Mesenchymal stem cell (in vitro differentiated cells and primary cell): ENCODE measurements around the gene PLCL1.

Experiments used
- DNase-seq: peaks from one replicate; pipeline ENCODE4 v3.0.0-alpha.2; 2013
- H2AFZ ChIP-seq: one replicate; pipeline ENCODE4 v1.6.1; 2013; ENCODE audit warnings: low read depth, mild to moderate bottlenecking, control low read depth, inconsistent platforms, low read length, moderate library complexity
- H2AK5ac ChIP-seq: 2 replicates; pipeline ENCODE4 v1.6.1; 2013; ENCODE audit warnings: low read length, moderate library complexity, mild to moderate bottlenecking, inconsistent platforms; ENCODE audit not compliant: severe bottlenecking
- H2BK120ac ChIP-seq: one replicate; pipeline ENCODE4 v1.6.1; 2013; ENCODE audit warnings: low read depth, mild to moderate bottlenecking, inconsistent platforms, low read length, moderate library complexity
- H2BK12ac ChIP-seq, 2 experiments: one replicate each; pipeline ENCODE4 v1.6.1; 2013; ENCODE audit warnings: inconsistent platforms in 2 of 2, low read length in 2 of 2, mild to moderate bottlenecking in 2 of 2, moderate library complexity in 2 of 2, control low read depth in 1 of 2
- H2BK15ac ChIP-seq: one replicate; pipeline ENCODE4 v1.6.1; 2013; ENCODE audit warnings: mild to moderate bottlenecking, low read depth, inconsistent platforms; ENCODE audit not compliant: poor library complexity, severe bottlenecking
- H2BK5ac ChIP-seq: 2 replicates; pipeline ENCODE4 v1.6.1; 2013; ENCODE audit warnings: low read depth, mild to moderate bottlenecking, low read length, control low read depth, inconsistent platforms; ENCODE audit not compliant: poor library complexity, severe bottlenecking
- H3K14ac ChIP-seq, 2 experiments: one replicate each; pipeline ENCODE4 v1.6.1; 2013; ENCODE audit warnings: inconsistent platforms in 2 of 2, low read length in 2 of 2, control low read depth in 1 of 2, mild to moderate bottlenecking in 1 of 2, moderate library complexity in 1 of 2
- H3K18ac ChIP-seq, 2 experiments: one replicate each; pipeline ENCODE4 v1.6.1; 2013; ENCODE audit warnings: inconsistent platforms in 2 of 2, low read length in 2 of 2, control low read depth in 1 of 2, low read depth in 1 of 2, mild to moderate bottlenecking in 1 of 2
- H3K23ac ChIP-seq, 2 experiments: one replicate each; pipeline ENCODE4 v1.6.1; 2013; ENCODE audit warnings: inconsistent platforms in 2 of 2, low read length in 2 of 2, mild to moderate bottlenecking in 2 of 2, moderate library complexity in 2 of 2, control low read depth in 1 of 2
- H3K27ac ChIP-seq: 2 replicates; pipeline ENCODE4 v1.5.1; 2013; ENCODE audit warnings: mild to moderate bottlenecking, moderate library complexity, low read length, control low read depth, inconsistent platforms; ENCODE audit not compliant: poor library complexity, severe bottlenecking
- H3K27me3 ChIP-seq, 2 experiments: 2 replicates each; pipeline versions ENCODE4 v1.6.1 to v1.7.0; 2013; ENCODE audit warnings: low read length in 2 of 2, mild to moderate bottlenecking in 2 of 2, moderate library complexity in 2 of 2, control low read depth in 1 of 2, inconsistent platforms in 1 of 2; ENCODE audit not compliant: control insufficient read depth in 1 of 2, insufficient read depth in 1 of 2
- H3K36me3 ChIP-seq, 2 experiments: 2 replicates each; pipeline versions ENCODE4 v1.6.1 to v1.7.0; 2013; ENCODE audit warnings: low read length in 2 of 2, control low read depth in 1 of 2, inconsistent platforms in 1 of 2, low read depth in 1 of 2, mild to moderate bottlenecking in 1 of 2; ENCODE audit not compliant: insufficient read depth in 2 of 2, control insufficient read depth in 1 of 2
- H3K4ac ChIP-seq, 2 experiments: one replicate each; pipeline ENCODE4 v1.6.1; 2013; ENCODE audit warnings: inconsistent platforms in 2 of 2, low read length in 2 of 2, mild to moderate bottlenecking in 2 of 2, moderate library complexity in 2 of 2, control low read depth in 1 of 2, low read depth in 1 of 2
- H3K4me1 ChIP-seq: 2 replicates; pipeline ENCODE4 v1.6.1; 2013; ENCODE audit warnings: low read depth, low read length, control low read depth; ENCODE audit not compliant: control insufficient read depth, insufficient read depth
- H3K4me2 ChIP-seq: 2 replicates; pipeline ENCODE4 v1.6.1; 2013; ENCODE audit warnings: low read length, mild to moderate bottlenecking, inconsistent platforms; ENCODE audit not compliant: poor library complexity, severe bottlenecking
- H3K4me3 ChIP-seq, 2 experiments: 2 replicates each; pipeline versions ENCODE4 v1.5.1 to v1.7.0; 2013; ENCODE audit warnings: low read length in 2 of 2, mild to moderate bottlenecking in 2 of 2, control low read depth in 1 of 2, low read depth in 1 of 2; ENCODE audit not compliant: insufficient read depth in 1 of 2
- H3K79me1 ChIP-seq: replicated peaks from 2 replicates; pipeline ENCODE4 v1.6.1; 2013; ENCODE audit warnings: mild to moderate bottlenecking, control low read depth, low read length, inconsistent platforms; ENCODE audit not compliant: poor library complexity, severe bottlenecking
- H3K9ac ChIP-seq: 2 replicates; pipeline ENCODE4 v1.7.0; 2013; ENCODE audit warnings: mild to moderate bottlenecking, low read length, moderate library complexity
- H3K9me3 ChIP-seq: 2 replicates; pipeline ENCODE4 v1.7.0; 2013; ENCODE audit warnings: mild to moderate bottlenecking, low read length; ENCODE audit not compliant: control insufficient read depth
- H4K8ac ChIP-seq: one replicate; pipeline ENCODE4 v1.6.1; 2013; ENCODE audit warnings: inconsistent platforms, mild to moderate bottlenecking, low read length, moderate library complexity
- H4K91ac ChIP-seq: one replicate; pipeline ENCODE4 v1.6.1; 2013; ENCODE audit warnings: mild to moderate bottlenecking, low read length, inconsistent platforms
- WGBS: methylation state at CpG from one replicate; pipeline ENCODE4 v1.1.7; 2013; ENCODE audit warnings: mixed read lengths; 5-methylcytosine and 5-hydroxymethylcytosine counted together

Gene PLCL1

DNA sequence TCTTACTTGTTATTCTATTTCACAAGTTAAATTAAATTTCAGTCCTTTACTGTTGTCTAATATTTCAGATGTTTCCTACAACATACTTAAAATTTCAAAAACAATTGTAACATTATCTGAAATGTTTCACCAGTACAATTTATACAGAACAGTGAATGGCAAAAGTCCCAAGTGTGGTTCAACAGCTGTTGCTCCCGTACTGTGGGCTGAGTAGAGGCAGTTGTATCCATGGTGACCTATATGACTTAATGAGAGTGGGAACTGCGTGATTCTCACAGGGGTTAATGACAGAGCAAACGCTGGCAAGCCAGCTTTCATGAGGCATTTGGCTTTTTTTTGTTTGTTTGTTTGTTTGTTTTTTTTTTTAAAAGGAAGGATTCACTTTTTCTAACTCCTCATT, 5.3 kb upstream of the PLCL1 start:
- Histone ChIP-seq H3K9ac (no peak overlapping the region), H3K27me3 (peaks cover 0 to 30% of the 10 kb centered on the region in 2 experiments), H2AK5ac (no peak overlapping the region), H3K4me3 (no peak overlapping the region), H2AFZ (no peak overlapping the region), H3K18ac (no peak overlapping the region), H3K36me3 (no peaks in the 10 kb centered on the region), H2BK12ac (no peak overlapping the region), H2BK5ac (no peak overlapping the region), H4K8ac (no peak overlapping the region), H2BK120ac (no peak overlapping the region), H3K9me3 (no peaks in the 10 kb centered on the region), H3K4ac (no peak overlapping the region), H2BK15ac (no peak overlapping the region), H3K4me2 (no peak overlapping the region), H3K4me1 (peaks cover 2% of the 10 kb centered on the region), H4K91ac (no peak overlapping the region), H3K79me1 (no peaks in the 10 kb centered on the region), H3K14ac (no peak overlapping the region), H3K27ac (no peak overlapping the region), H3K23ac (peak overlapping the region in 1 of 2 experiments; percentile 96)
- 40% methylated on average over 3 of the region's 3 CpGs for WGBS
- no peak for DNase-seq

DNA sequence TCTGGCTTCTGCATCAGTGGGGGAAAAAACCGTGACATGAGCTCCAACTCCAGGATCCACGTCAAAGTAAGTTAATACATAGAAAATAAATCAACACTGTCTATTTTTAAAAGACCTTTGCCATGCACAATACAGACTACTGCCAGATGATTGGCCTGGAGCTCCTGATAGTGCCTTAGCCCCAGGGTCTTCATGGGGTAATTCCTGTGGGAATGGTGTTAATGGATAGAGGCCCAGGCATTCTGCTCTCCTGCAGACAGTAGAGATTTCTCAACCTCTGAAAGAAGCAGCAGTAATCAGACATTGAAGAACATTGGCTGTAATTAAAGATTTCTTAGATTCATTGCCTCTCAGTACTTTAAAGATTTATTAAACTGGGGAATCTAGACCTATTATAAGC, 4.3 kb upstream of the PLCL1 start:
- no peak overlapping the region for H2BK120ac ChIP-seq
- H3K9ac ChIP-seq = no peak overlapping the region
- 89% methylated on average over 2 of the region's 2 CpGs for WGBS
- no peaks in the 10 kb centered on the region for H3K36me3 ChIP-seq
- no peaks in the 10 kb centered on the region for H3K79me1 ChIP-seq
- H2BK15ac ChIP-seq = no peak overlapping the region
- H2AK5ac ChIP-seq = no peak overlapping the region
- H2AFZ ChIP-seq = no peak overlapping the region
- H4K8ac ChIP-seq = no peak overlapping the region
- no peak overlapping the region for H3K4me2 ChIP-seq
- no peaks in the 10 kb centered on the region for H3K9me3 ChIP-seq
- no peak overlapping the region for H3K23ac ChIP-seq
- H2BK5ac ChIP-seq = no peak overlapping the region
- H4K91ac ChIP-seq = no peak overlapping the region
- no peak overlapping the region for H3K4ac ChIP-seq
- H3K27ac ChIP-seq = no peak overlapping the region
- peaks cover 6% of the 10 kb centered on the region for H3K4me1 ChIP-seq
- no peak overlapping the region for H3K4me3 ChIP-seq
- H2BK12ac ChIP-seq = no peak overlapping the region
- H3K27me3 ChIP-seq = peaks cover 0 to 26% of the 10 kb centered on the region in 2 experiments
- DNase-seq = no peak
- H3K18ac ChIP-seq = no peak overlapping the region
- H3K14ac ChIP-seq = no peak overlapping the region

DNA sequence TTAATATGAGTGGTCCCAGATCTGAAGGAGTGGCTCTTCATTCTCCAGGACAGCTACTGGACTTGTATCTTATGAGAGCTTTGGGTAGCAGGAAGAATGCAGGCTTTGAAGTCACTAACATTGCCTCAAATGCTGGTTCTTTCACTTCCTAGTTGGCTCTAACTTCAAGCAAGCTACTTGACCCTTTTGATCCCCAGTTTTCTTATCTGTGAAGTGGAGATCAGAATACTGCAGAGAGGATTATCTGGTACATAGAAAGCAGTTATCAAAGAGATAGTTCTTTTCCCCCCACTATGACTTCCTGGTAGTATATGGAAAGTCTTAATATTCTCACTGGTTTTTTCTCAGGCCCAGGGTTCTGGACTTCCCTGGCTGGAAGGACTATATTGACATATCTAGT, 3.4 kb upstream of the PLCL1 start:
- Histone ChIP-seq H3K36me3 (no peaks in the 10 kb centered on the region), H3K23ac (no peak overlapping the region), H3K27ac (no peak overlapping the region), H2AK5ac (no peak overlapping the region), H3K9me3 (no peaks in the 10 kb centered on the region), H3K9ac (no peak overlapping the region), H2AFZ (no peak overlapping the region), H3K4me1 (peaks cover 8% of the 10 kb centered on the region), H3K14ac (no peak overlapping the region), H3K79me1 (no peaks in the 10 kb centered on the region), H2BK120ac (no peak overlapping the region), H3K18ac (no peak overlapping the region), H3K4me2 (no peak overlapping the region), H3K4me3 (no peak overlapping the region), H2BK5ac (no peak overlapping the region), H3K27me3 (peaks cover 0 to 36% of the 10 kb centered on the region in 2 experiments), H2BK15ac (no peak overlapping the region), H3K4ac (no peak overlapping the region), H4K8ac (no peak overlapping the region), H4K91ac (no peak overlapping the region), H2BK12ac (no peak overlapping the region)
- no peak for DNase-seq

DNA sequence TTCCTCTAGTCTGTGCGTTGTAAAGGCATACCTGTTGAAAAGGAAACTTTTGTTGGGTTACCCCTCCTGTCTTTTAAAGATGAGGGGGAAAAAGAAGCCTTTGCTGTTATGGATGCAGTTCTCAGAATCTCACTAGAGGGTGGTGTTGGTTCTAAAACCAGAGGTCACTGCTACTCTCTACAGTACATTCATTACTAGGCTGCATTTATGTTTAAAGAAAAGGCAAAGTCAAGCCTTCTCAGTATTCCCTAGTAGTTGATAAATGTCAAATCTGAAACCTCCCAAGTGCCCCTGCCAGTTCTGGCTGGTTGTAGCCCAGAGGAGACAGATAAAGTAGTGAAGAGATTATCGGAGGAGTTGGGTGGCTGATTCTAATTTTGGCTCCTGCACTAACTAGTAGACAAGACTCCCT, 1.4 kb upstream of the PLCL1 start:
- Histone ChIP-seq H2AFZ (no peak overlapping the region), H4K8ac (no peak overlapping the region), H4K91ac (no peak overlapping the region), H3K27ac (no peak overlapping the region), H2BK15ac (no peak overlapping the region), H3K79me1 (no peaks in the 10 kb centered on the region), H2AK5ac (no peak overlapping the region), H3K36me3 (no peaks in the 10 kb centered on the region), H3K4me3 (no peak overlapping the region), H2BK5ac (no peak overlapping the region), H3K23ac (no peak overlapping the region), H3K4me1 (peaks cover 8% of the 10 kb centered on the region), H3K27me3 (peaks cover 0 to 44% of the 10 kb centered on the region in 2 experiments), H3K4ac (no peak overlapping the region), H3K9ac (no peak overlapping the region), H3K14ac (no peak overlapping the region), H3K18ac (no peak overlapping the region), H2BK12ac (no peak overlapping the region), H2BK120ac (no peak overlapping the region), H3K4me2 (no peak overlapping the region), H3K9me3 (no peaks in the 10 kb centered on the region)
- peak; percentile 65 for DNase-seq
- WGBS = 0% methylated on average over 1 of the region's 2 CpGs
